PC-9 (cell line): ENCODE results near the gene SDK2.

Experiments used
- EZH2 ChIP-seq: fragments of 200-600 bp; sonication (generic); IDR thresholded peaks from 2 replicates; pipeline ENCODE4 v1.8.0; 2017; ENCODE audit warnings: antibody characterized with exemption, low read depth
- TF ChIP-seq, protein P1 (sequence below): fragments of 200-600 bp; sonication (generic); conservative IDR thresholded peaks from 2 replicates; pipeline ENCODE4 v1.6.1; 2017; ENCODE audit warnings: mixed run types, antibody characterized with exemption, mild to moderate bottlenecking, moderate library complexity

- TF ChIP-seq, protein P1, sequence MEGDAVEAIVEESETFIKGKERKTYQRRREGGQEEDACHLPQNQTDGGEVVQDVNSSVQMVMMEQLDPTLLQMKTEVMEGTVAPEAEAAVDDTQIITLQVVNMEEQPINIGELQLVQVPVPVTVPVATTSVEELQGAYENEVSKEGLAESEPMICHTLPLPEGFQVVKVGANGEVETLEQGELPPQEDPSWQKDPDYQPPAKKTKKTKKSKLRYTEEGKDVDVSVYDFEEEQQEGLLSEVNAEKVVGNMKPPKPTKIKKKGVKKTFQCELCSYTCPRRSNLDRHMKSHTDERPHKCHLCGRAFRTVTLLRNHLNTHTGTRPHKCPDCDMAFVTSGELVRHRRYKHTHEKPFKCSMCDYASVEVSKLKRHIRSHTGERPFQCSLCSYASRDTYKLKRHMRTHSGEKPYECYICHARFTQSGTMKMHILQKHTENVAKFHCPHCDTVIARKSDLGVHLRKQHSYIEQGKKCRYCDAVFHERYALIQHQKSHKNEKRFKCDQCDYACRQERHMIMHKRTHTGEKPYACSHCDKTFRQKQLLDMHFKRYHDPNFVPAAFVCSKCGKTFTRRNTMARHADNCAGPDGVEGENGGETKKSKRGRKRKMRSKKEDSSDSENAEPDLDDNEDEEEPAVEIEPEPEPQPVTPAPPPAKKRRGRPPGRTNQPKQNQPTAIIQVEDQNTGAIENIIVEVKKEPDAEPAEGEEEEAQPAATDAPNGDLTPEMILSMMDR, result no peak; the same call in 1 of the 2 replicates
- TF ChIP-seq EZH2, result no peak
Measured at GRCh38 chr17:73359987-73360410, 284.2 kb downstream of the SDK2 start.
